HepG2 (cell line): ENCODE measurements around the gene LRRIQ4. TPM values are rescaled to one million over a fixed set of nuclear protein-coding genes. Genes with fewer than 3 reads are reported as not detected.

Experiments
- ATAC-seq: fragments of 200-7000 bp; cut with Tn5 transposase; 3 replicates; pipeline ENCODE4 v1.9.1; 2020; ENCODE audit warnings: mild to moderate bottlenecking, moderate library complexity
- BruUV-seq: library from RNA; stranded (reverse); fragments of 400-500 nt; replicated peaks from 2 replicates; lab custom pipeline; 2021; lab: Mats Ljungman, UMichigan
- CTCF ChIA-PET: fragments of 300-600 bp; formaldehyde crosslinking; extraction: SDS; loops from one replicate; lab custom pipeline; 2021; ENCODE audit warnings: low total read pairs, inconsistent platforms, low intra/inter-chr PET ratio; lab: Yijun Ruan, JAX
- POLR2A ChIA-PET: fragments of 350-600 bp; sonication (Branson Sonifier 250); formaldehyde crosslinking; loops from one replicate; lab custom pipeline; 2020; ENCODE audit warnings: antibody characterized with exemption, inconsistent platforms; lab: Yijun Ruan, JAX
- DNase-seq: peaks from one replicate; pipeline ENCODE4 v3.0.0-alpha.2; 2015; ENCODE audit warnings: low spot score
- FAIRE-seq: peaks from 3 replicates; lab custom pipeline; 2011; peaks lifted over from hg19 to GRCh38; lab: Jason Lieb, UNC
- H2AFZ ChIP-seq: one replicate; pipeline ENCODE4 v1.6.1; 2011; ENCODE audit warnings: low read length, inconsistent platforms
- H3K27ac ChIP-seq: fragments of 300-600 bp; 3 replicates; pipeline ENCODE4 v1.8.0; 2011; ENCODE audit warnings: mixed run types, mild to moderate bottlenecking, mixed read lengths, low read length, inconsistent platforms; ENCODE audit not compliant: insufficient read depth; ENCODE audit errors: extremely low read length
- H3K27me3 ChIP-seq, 2 experiments: fragments of 200-600 bp in 1 of 2; 2 replicates in 1 of 2; 3 replicates in 1 of 2; pipeline versions ENCODE4 v1.6.0 to v1.8.0; 2011; ENCODE audit warnings: low read length in 2 of 2, mild to moderate bottlenecking in 2 of 2, moderate library complexity in 2 of 2, inconsistent platforms in 1 of 2; ENCODE audit not compliant: insufficient read depth in 2 of 2, control insufficient read depth in 1 of 2
- H3K36me3 ChIP-seq, 2 experiments: fragments of 200-600 bp in 1 of 2; replicated peaks in 1 of 2; 2 replicates in 1 of 2; 3 replicates in 1 of 2; pipeline versions ENCODE4 v1.5.1 to v1.8.0; 2011; ENCODE audit warnings: low read length in 2 of 2, inconsistent platforms in 1 of 2; ENCODE audit not compliant: insufficient read depth in 2 of 2, control insufficient read depth in 1 of 2
- H3K4me1 ChIP-seq: 2 replicates; pipeline ENCODE4 v1.5.1; 2012; ENCODE audit warnings: low read length, inconsistent platforms; ENCODE audit not compliant: insufficient read depth
- H3K4me2 ChIP-seq: 2 replicates; pipeline ENCODE4 v1.6.0; 2011; ENCODE audit warnings: low read depth, low read length, inconsistent platforms
- H3K4me3 ChIP-seq, 3 experiments: fragments of 200-600 bp in 1 of 3; sonication (generic), shearing (Covaris generic) in 1 of 3; replicated peaks in 1 of 3; 2 replicates each; pipeline ENCODE4 v1.5.1; 2011 to 2016; ENCODE audit warnings: low read length in 3 of 3, inconsistent platforms in 2 of 3, low read depth in 2 of 3, mild to moderate bottlenecking in 2 of 3, control low read depth in 1 of 3, mixed read lengths in 1 of 3; ENCODE audit not compliant: insufficient read depth in 1 of 3
- H3K79me2 ChIP-seq: one replicate; pipeline ENCODE4 v1.6.1; 2011; ENCODE audit warnings: low read length, inconsistent platforms; ENCODE audit not compliant: insufficient read depth
- H3K9ac ChIP-seq: 2 replicates; pipeline ENCODE4 v1.6.0; 2011; ENCODE audit warnings: mild to moderate bottlenecking, low read depth, low read length, inconsistent platforms; ENCODE audit not compliant: insufficient read depth
- H3K9me3 ChIP-seq: 2 replicates; pipeline ENCODE4 v1.5.1; 2012; ENCODE audit warnings: mild to moderate bottlenecking, low read length
- H4K20me1 ChIP-seq: 2 replicates; pipeline ENCODE4 v1.6.0; 2011; ENCODE audit warnings: inconsistent platforms, mild to moderate bottlenecking, low read length, moderate library complexity; ENCODE audit not compliant: insufficient read depth
- CBX1 ChIP-seq: IDR thresholded peaks from one replicate; pipeline ENCODE4 v1.6.1; 2016; ENCODE audit warnings: antibody characterized with exemption, low read depth
- CHCHD3 ChIP-seq: sonication (generic); formaldehyde crosslinking; IDR thresholded peaks from 2 replicates; pipeline ENCODE4 v1.8.0; 2022; ENCODE audit warnings: mild to moderate bottlenecking, missing genetic modification reagents, moderate library complexity
- E2F5 ChIP-seq: sonication (generic); formaldehyde crosslinking; conservative IDR thresholded peaks from 2 replicates; pipeline ENCODE4 v1.4.0; 2020; ENCODE audit warnings: missing genetic modification reagents
- ESRRA ChIP-seq: sonication (generic); formaldehyde crosslinking; IDR thresholded peaks from 2 replicates; pipeline ENCODE4 v1.5.1; 2020; ENCODE audit warnings: mild to moderate bottlenecking, low read depth, missing genetic modification reagents
- MAFF ChIP-seq: IDR thresholded peaks from 2 replicates; pipeline ENCODE4 v1.6.1; 2011; ENCODE audit warnings: low read depth, low read length, improper control_type of control experiment
- MAFK ChIP-seq, 2 experiments: IDR thresholded peaks in 1 of 2; conservative IDR thresholded peaks in 1 of 2; 2 replicates each; pipeline ENCODE4 v1.6.1; 2011; ENCODE audit warnings: improper control_type of control experiment in 2 of 2, low read length in 2 of 2
- NR2F6 ChIP-seq, 2 experiments: IDR thresholded peaks; 2 replicates each; pipeline ENCODE4 v1.6.1; 2016; ENCODE audit warnings: antibody characterized with exemption in 1 of 2, mild to moderate bottlenecking in 1 of 2
- TARDBP ChIP-seq: sonication (generic); formaldehyde crosslinking; IDR thresholded peaks from 2 replicates; pipeline ENCODE4 v1.8.0; 2022; ENCODE audit warnings: mild to moderate bottlenecking, missing genetic modification reagents
- ZNF18 ChIP-seq: sonication (generic); formaldehyde crosslinking; IDR thresholded peaks from 2 replicates; pipeline ENCODE4 v1.8.0; 2022; ENCODE audit warnings: mild to moderate bottlenecking, missing genetic modification reagents; ENCODE audit not compliant: insufficient replicate concordance
- ZNF546 ChIP-seq: sonication (generic); formaldehyde crosslinking; conservative IDR thresholded peaks from 2 replicates; pipeline ENCODE4 v1.8.1; 2023; ENCODE audit warnings: mild to moderate bottlenecking, missing genetic modification reagents
- ZNF605 ChIP-seq: sonication (generic); formaldehyde crosslinking; IDR thresholded peaks from 2 replicates; pipeline ENCODE4 v1.8.0; 2022; ENCODE audit warnings: mild to moderate bottlenecking, missing genetic modification reagents
- ZNF703 ChIP-seq: sonication (generic); formaldehyde crosslinking; IDR thresholded peaks from 2 replicates; pipeline ENCODE4 v1.5.1; 2020; ENCODE audit warnings: missing genetic modification reagents, mild to moderate bottlenecking, moderate library complexity, borderline replicate concordance
- WGBS: methylation state at CpG from one replicate; pipeline ENCODE4 v1.1.6; 2017; ENCODE audit warnings: low lambda C conversion rate; 5-methylcytosine and 5-hydroxymethylcytosine counted together
- in situ Hi-C: cut with HindIII; loops from 2 replicates; pipeline ENCODE4 v1.10.0; 2017; ENCODE audit warnings: low pct_unique_long_range_greater_than_20kb; ENCODE audit not compliant: extremely low pct_ligation_motif_present
- intact Hi-C: fragments of 100-400 bp; cut with micrococcal nuclease; formaldehyde crosslinking; loops from one replicate; pipeline ENCODE4 v1.10.0; 2022; ENCODE audit not compliant: unreplicated experiment
- polyA plus RNA-seq, 8 experiments: library from polyadenylated mRNA; depleted of rRNA in 3 of 8; stranded (reverse) in 7 of 8; unstranded in 1 of 8; fragments of >200 nt; fragmentation: Illumina TruSeq in 4 of 8; extraction: Trizol in 4 of 8; gene quantifications; 2 replicates each; pipeline versions ENCODE4 v1.2.1 to v1.2.3, GENCODE V29; 2011 to 2016; ENCODE audit warnings: low read depth in 4 of 8, missing spikeins in 1 of 8, mixed read lengths in 1 of 8; ENCODE audit not compliant: insufficient read depth in 1 of 8
- total RNA-seq, 5 experiments: library from RNA; depleted of rRNA; stranded (reverse); fragments of >200 nt; fragmentation: Illumina TruSeq; extraction: Trizol; gene quantifications; 2 replicates each; pipeline ENCODE4 v1.2.3, GENCODE V29; 2016; ENCODE audit warnings: low read depth in 1 of 5

The LRRIQ4 gene
- total and polyA plus RNA-seq, 2 of the 13 experiments (the other 11 are each of a cell fraction or from before 2014, with no cell fraction given): not detected

- 96% methylated on average over 4 of the region's 4 CpGs for WGBS
- ATAC-seq (no peak), FAIRE-seq (no peak)
- POLR2A ChIA-PET: no interaction called here
- Histone ChIP-seq H3K4me2 (no peak overlapping the region), H3K4me1 (no peaks in the 10 kb centered on the region), H3K4me3 (no peak overlapping the region), H2AFZ (no peak overlapping the region), H3K79me2 (no peaks in the 10 kb centered on the region), H4K20me1 (no peaks in the 10 kb centered on the region)
- CTCF ChIA-PET: no interaction called here
- BruUV-seq: no TSS peak
- intact Hi-C loops (no loop called here), in situ Hi-C loops (no loop called here)
- peak; percentile 67; the same call in 1 of the 2 replicates for TF ChIP-seq MAFF
- TF ChIP-seq ZNF18 (CRISPR knock-in tag): no peak
- no peak for TF ChIP-seq ZNF703
- no peak for TF ChIP-seq TARDBP (CRISPR knock-in tag)
- no peak for TF ChIP-seq ESRRA
- no peak for TF ChIP-seq E2F5
- TF ChIP-seq ZNF546: no peak
- no peak for TF ChIP-seq CBX1
- TF ChIP-seq ZNF605 (CRISPR knock-in tag): no peak
- no peak for TF ChIP-seq NR2F6 (IDR thresholded peaks at IDR 0.05)
- TF ChIP-seq NR2F6 (CRISPR knock-in tag; IDR thresholded peaks at IDR 0.05): no peak
- TF ChIP-seq CHCHD3 (CRISPR knock-in tag): no peak
- TF ChIP-seq MAFK (conservative IDR thresholded peaks at IDR 0.05 in 1 of 2, IDR thresholded peaks at IDR 0.05 in 1 of 2; ENCODE audit: low read length in 2 of 2): peak; percentile 59 to 84; a peak in 3 of 4 replicates
- TF ChIP-seq, all 625 proteins: peak for 2
- Histone ChIP-seq H3K36me3 (peaks cover 0 to 27% of the 10 kb centered on the region in 2 experiments; a peak in 4 of 5 replicates), H3K27me3 (no peaks in the 10 kb centered on the region), H3K27ac (no peak overlapping the region), H3K9ac (no peak overlapping the region), H3K9me3 (no peaks in the 10 kb centered on the region)
- DNase-seq: no peak
Observed at GRCh38 chr3:169787120-169787519, 25.6 kb upstream of the LRRIQ4 start.
